ENCODE data around the gene CRAT. TPM values are rescaled to one million over a fixed set of nuclear protein-coding genes. Genes with fewer than 3 reads are reported as not detected.

The CRAT gene
- total and polyA plus RNA-seq, 2 experiments from 2014 or later, result 40.4 to 64.6 TPM

DNA sequence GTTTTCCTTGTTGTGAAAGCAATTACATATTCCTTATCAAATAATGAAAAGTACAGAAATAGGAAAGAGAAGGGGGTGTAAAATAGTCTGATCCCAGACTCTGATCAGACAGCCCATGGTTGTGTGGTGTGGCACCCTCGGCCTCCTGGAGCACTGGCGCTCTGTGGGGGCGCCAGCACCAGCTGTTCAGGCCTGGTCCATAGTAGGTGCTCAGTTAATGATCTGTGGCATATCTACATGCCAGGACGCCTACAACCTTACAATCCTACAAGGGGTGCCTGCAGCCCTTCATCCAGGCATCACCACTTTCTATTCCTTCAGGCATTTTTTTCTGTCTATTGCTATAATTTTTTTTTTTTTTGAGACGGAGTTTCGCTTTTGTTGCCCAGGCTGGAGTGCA is 57.6 kb downstream of the CRAT start:
- Histone ChIP-seq H4K20me1 (ENCODE audit: insufficient read depth, poor library complexity, severe bottlenecking) (no peaks in the 10 kb centered on the region), H3K4me1 (ENCODE audit: insufficient read depth) (no peaks in the 10 kb centered on the region), H3K9me2 (replicated peaks; ENCODE audit: insufficient read depth) (no peaks in the 10 kb centered on the region), H3K27ac (no peak overlapping the region), H2AFZ (no peak overlapping the region), H3K4me2 (no peak overlapping the region), H3K27me3 (no peaks in the 10 kb centered on the region), H3K36me3 (replicated peaks; ENCODE audit: insufficient read depth, low read depth) (no peaks in the 10 kb centered on the region), H3K4me3 (no peak overlapping the region), H3K9me3 (ENCODE audit: low read depth) (no peaks in the 10 kb centered on the region), H3K79me2 (no peaks in the 10 kb centered on the region)
- 100% methylated on average over 6 of the region's 6 CpGs for WGBS (ENCODE audit: low lambda C conversion rate, missing lambda C conversion rate)
- no peak for DNase-seq (ENCODE audit: low spot score)
- TF ChIP-seq EZH2 (IDR thresholded peaks at IDR 0.05; ENCODE audit: borderline replicate concordance), result no peak
- TF ChIP-seq, protein P1, sequence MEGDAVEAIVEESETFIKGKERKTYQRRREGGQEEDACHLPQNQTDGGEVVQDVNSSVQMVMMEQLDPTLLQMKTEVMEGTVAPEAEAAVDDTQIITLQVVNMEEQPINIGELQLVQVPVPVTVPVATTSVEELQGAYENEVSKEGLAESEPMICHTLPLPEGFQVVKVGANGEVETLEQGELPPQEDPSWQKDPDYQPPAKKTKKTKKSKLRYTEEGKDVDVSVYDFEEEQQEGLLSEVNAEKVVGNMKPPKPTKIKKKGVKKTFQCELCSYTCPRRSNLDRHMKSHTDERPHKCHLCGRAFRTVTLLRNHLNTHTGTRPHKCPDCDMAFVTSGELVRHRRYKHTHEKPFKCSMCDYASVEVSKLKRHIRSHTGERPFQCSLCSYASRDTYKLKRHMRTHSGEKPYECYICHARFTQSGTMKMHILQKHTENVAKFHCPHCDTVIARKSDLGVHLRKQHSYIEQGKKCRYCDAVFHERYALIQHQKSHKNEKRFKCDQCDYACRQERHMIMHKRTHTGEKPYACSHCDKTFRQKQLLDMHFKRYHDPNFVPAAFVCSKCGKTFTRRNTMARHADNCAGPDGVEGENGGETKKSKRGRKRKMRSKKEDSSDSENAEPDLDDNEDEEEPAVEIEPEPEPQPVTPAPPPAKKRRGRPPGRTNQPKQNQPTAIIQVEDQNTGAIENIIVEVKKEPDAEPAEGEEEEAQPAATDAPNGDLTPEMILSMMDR (IDR thresholded peaks at IDR 0.05; ENCODE audit: poor library complexity), result no peak
- no peak for TF ChIP-seq EZH2phosphoT487 (IDR thresholded peaks at IDR 0.05; ENCODE audit: low read depth, severe bottlenecking, unreplicated experiment)

DNA sequence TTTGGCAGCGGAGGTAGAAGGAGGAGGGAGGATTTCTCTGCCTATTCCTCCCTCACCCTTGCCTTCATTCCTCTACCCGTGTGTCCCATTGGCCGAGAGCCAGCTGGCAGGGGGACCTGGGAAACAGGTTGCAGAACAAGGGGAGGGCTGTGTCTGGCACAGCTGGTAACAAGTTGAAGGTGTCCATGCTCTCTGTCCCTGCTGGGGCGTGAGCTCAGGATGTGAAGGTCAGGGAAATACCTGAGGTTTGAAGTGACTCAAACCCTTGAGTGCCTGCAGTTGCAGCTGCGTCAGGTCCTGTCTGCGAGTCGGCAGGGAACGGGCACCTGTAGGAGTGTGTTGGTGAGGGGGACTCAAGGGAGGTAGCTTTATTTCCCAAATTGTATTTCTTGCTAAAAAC is 58.0 kb downstream of the CRAT start:
- Histone ChIP-seq H3K36me3 (replicated peaks; ENCODE audit: insufficient read depth, low read depth) (no peaks in the 10 kb centered on the region), H3K9me2 (replicated peaks; ENCODE audit: insufficient read depth) (no peaks in the 10 kb centered on the region), H2AFZ (no peak overlapping the region), H3K27ac (no peak overlapping the region), H3K4me2 (no peak overlapping the region), H4K20me1 (ENCODE audit: insufficient read depth, poor library complexity, severe bottlenecking) (no peaks in the 10 kb centered on the region), H3K4me1 (ENCODE audit: insufficient read depth) (no peaks in the 10 kb centered on the region), H3K9me3 (ENCODE audit: low read depth) (no peaks in the 10 kb centered on the region), H3K4me3 (no peak overlapping the region), H3K27me3 (no peaks in the 10 kb centered on the region), H3K79me2 (no peaks in the 10 kb centered on the region)
- DNase-seq (ENCODE audit: low spot score), result no peak
- 89% methylated on average over 8 of the region's 8 CpGs for WGBS (ENCODE audit: low lambda C conversion rate, missing lambda C conversion rate)
- TF ChIP-seq, protein P1 (IDR thresholded peaks at IDR 0.05; ENCODE audit: poor library complexity), result no peak
- TF ChIP-seq EZH2phosphoT487 (IDR thresholded peaks at IDR 0.05; ENCODE audit: low read depth, severe bottlenecking, unreplicated experiment) (no peak), EZH2 (IDR thresholded peaks at IDR 0.05; ENCODE audit: borderline replicate concordance) (no peak)

Other genes starting within 250 kb of the CRAT start
- 5.1 and 7.9 TPM in 2 replicates for gene KYAT1, start 228.8 kb downstream of the CRAT start, total RNA-seq
- 8.4 and 8.7 TPM in 2 replicates for gene KYAT1, start 228.8 kb downstream of the CRAT start, polyA plus RNA-seq
- gene LRRC8A, start 228.7 kb downstream of the CRAT start, total RNA-seq, result 28.8 and 30.7 TPM in 2 replicates
- 46.8 and 55.6 TPM in 2 replicates for gene LRRC8A, start 228.7 kb downstream of the CRAT start, polyA plus RNA-seq
- gene PHYHD1, start 189.8 kb downstream of the CRAT start, total RNA-seq, result 12.6 and 20.3 TPM in 2 replicates
- gene PHYHD1, start 189.8 kb downstream of the CRAT start, polyA plus RNA-seq, result 25.7 and 32.3 TPM in 2 replicates
- gene DOLK, start 163.2 kb downstream of the CRAT start, total RNA-seq, result 30.2 and 34.2 TPM in 2 replicates
- gene DOLK, start 163.2 kb downstream of the CRAT start, polyA plus RNA-seq, result 37.4 and 45.0 TPM in 2 replicates
- 24.4 and 28.1 TPM in 2 replicates for gene NUP188, start 163.1 kb downstream of the CRAT start, total RNA-seq
- 28.1 and 31.2 TPM in 2 replicates for gene NUP188, start 163.1 kb downstream of the CRAT start, polyA plus RNA-seq
- 68.3 and 85.4 TPM in 2 replicates for gene SH3GLB2, start 82.5 kb downstream of the CRAT start, total RNA-seq
- 124 and 189 TPM in 2 replicates for gene SH3GLB2, start 82.5 kb downstream of the CRAT start, polyA plus RNA-seq
- 16.8 and 29.5 TPM in 2 replicates for gene MIGA2, start 74.2 kb downstream of the CRAT start, total RNA-seq
- gene MIGA2, start 74.2 kb downstream of the CRAT start, polyA plus RNA-seq, result 23.4 and 33.3 TPM in 2 replicates
- 16.2 and 23.8 TPM in 2 replicates for gene DOLPP1, start 29.7 kb downstream of the CRAT start, total RNA-seq
- gene DOLPP1, start 29.7 kb downstream of the CRAT start, polyA plus RNA-seq, result 17.2 and 20.6 TPM in 2 replicates
- 72.3 and 72.4 TPM in 2 replicates for gene PTPA, start 622 bp upstream of the CRAT start, total RNA-seq
- gene PTPA, start 622 bp upstream of the CRAT start, polyA plus RNA-seq, result 55.3 and 60.9 TPM in 2 replicates
- 34.5 and 38.0 TPM in 2 replicates for gene IER5L, start 67.5 kb upstream of the CRAT start, total RNA-seq
- 39.7 and 46.5 TPM in 2 replicates for gene IER5L, start 67.5 kb upstream of the CRAT start, polyA plus RNA-seq

Data from hepatocyte (in vitro differentiated cells).